GM12801 (cell line): ENCODE measurements around the gene CCDC91.

Source experiments
- TF ChIP-seq, protein P1 (sequence below): IDR thresholded peaks from one replicate; pipeline ENCODE4 v1.5.1; 2011; ENCODE audit warnings: control low read depth; ENCODE audit not compliant: insufficient read length; ENCODE audit errors: extremely low read depth

CCDC91 gene

DNA sequence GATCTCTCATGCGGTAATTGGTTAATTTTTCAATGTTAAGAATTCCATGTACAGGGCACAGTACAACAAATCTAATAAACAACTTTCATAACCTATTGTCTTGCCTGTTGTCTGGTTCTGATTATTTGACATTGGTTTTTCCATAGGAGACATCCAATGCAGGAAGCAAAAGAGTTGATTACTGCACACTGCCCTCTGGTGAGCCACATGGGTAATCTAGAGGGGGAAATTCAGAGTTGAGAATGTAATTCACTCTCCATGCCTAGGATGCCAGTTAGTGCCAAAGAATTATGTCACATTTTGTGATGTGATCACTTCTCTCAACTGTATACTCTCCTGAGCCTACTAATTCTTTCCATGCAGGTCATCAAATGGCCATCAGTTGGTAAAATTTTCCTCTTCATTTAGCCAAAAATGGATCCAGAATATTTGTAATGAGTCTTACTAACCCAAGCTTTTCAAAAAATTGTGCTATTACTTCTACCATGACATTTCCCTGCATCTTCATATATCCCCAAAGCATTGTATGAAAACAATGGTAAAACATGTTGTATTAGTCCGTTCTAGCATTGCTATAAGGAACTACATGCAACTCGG lies 17.7 kb upstream of the CCDC91 start:
- TF ChIP-seq, protein P1, sequence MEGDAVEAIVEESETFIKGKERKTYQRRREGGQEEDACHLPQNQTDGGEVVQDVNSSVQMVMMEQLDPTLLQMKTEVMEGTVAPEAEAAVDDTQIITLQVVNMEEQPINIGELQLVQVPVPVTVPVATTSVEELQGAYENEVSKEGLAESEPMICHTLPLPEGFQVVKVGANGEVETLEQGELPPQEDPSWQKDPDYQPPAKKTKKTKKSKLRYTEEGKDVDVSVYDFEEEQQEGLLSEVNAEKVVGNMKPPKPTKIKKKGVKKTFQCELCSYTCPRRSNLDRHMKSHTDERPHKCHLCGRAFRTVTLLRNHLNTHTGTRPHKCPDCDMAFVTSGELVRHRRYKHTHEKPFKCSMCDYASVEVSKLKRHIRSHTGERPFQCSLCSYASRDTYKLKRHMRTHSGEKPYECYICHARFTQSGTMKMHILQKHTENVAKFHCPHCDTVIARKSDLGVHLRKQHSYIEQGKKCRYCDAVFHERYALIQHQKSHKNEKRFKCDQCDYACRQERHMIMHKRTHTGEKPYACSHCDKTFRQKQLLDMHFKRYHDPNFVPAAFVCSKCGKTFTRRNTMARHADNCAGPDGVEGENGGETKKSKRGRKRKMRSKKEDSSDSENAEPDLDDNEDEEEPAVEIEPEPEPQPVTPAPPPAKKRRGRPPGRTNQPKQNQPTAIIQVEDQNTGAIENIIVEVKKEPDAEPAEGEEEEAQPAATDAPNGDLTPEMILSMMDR, result no peak

DNA sequence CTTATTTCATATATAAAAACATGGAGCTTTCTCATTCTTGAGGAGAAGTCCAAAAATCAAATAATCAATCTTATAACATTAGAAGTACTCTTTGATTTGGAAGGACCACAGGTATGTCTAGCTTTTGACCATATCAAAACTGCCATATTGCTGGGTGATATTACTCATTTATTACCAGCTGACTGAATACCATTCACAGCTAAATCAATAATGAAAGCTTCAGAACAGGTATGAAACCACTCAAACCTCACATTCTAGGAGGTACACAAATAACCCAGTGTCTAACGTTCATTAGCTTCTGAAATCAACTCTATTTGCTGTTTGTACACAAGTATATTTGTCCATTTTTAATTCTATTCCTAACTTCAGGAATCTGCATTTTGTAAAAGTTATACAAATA lies 16.8 kb upstream of the CCDC91 start:
- TF ChIP-seq, protein P1, result no peak

GRCh38 chr12:28175098-28175589 lies 15.1 kb upstream of the CCDC91 start:
- TF ChIP-seq, protein P1, result no peak

DNA sequence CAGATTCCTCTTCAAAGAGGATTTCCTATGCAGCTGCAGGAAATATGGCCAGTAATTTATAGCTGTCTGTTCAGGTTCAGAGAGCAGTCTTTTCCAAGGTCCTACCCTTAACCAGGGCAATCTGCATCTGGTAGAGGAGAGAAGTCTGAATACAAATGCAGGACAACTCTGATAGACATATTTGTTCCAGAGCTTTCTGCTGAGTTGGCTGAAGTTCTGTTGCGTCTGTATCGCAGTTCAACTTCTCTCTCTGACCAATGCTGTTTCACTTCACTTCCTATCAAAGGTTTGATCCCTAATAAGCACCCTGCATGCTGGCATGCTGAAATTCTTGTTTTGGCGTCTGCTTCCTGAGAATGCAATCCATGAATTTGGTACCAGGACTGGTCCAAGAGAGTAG lies 14.0 kb upstream of the CCDC91 start:
- TF ChIP-seq, protein P1, result no peak

- TF ChIP-seq, protein P1, result no peak
Observed at GRCh38 chr12:28177461-28177860, 12.8 kb upstream of the CCDC91 start.

GRCh38 chr12:28177905-28178304 lies 12.4 kb upstream of the CCDC91 start:
- TF ChIP-seq, protein P1, result no peak

GRCh38 chr12:28178775-28179174 lies 11.5 kb upstream of the CCDC91 start:
- TF ChIP-seq, protein P1, result no peak
